Left ventricle myocardium inferior (tissue), 1 donor: Measurements from ENCODE around the gene GAD2. TPM values are rescaled to one million over a fixed set of nuclear protein-coding genes. Genes with fewer than 3 reads are reported as not detected.

Experiments used
- DNase-seq: peaks from one replicate; pipeline ENCODE4 v3.0.0-alpha.2; 2020
- H3K27ac ChIP-seq: fragments of 200-600 bp; replicated peaks from 2 replicates; pipeline ENCODE4 v1.8.0; 2021
- H3K27me3 ChIP-seq: fragments of 200-600 bp; 2 replicates; pipeline ENCODE4 v1.8.0; 2021; ENCODE audit warnings: low read depth
- H3K36me3 ChIP-seq: fragments of 200-600 bp; 2 replicates; pipeline ENCODE4 v1.8.0; 2021
- H3K4me1 ChIP-seq: fragments of 200-600 bp; 2 replicates; pipeline ENCODE4 v1.8.0; 2021
- H3K4me3 ChIP-seq: fragments of 200-600 bp; 2 replicates; pipeline ENCODE4 v1.8.0; 2021; ENCODE audit warnings: mild to moderate bottlenecking, moderate library complexity
- H3K9me3 ChIP-seq: fragments of 200-600 bp; replicated peaks from 2 replicates; pipeline ENCODE4 v1.8.0; 2021
- CTCF ChIP-seq: fragments of 200-600 bp; IDR thresholded peaks from 2 replicates; pipeline ENCODE4 v1.8.0; 2021; ENCODE audit warnings: antibody characterized with exemption, mild to moderate bottlenecking, borderline replicate concordance
- intact Hi-C: fragments of 100-400 bp; cut with micrococcal nuclease; formaldehyde crosslinking; loops from one replicate; pipeline ENCODE4 v1.11.0; 2022
- total RNA-seq: library from RNA; stranded (reverse); fragmentation: NEBNext Ultra II Directional; extraction: Animal tissue kit (Norgen Biotek cat#: 25700); gene quantifications from one replicate; pipeline ENCODE4 v1.2.1, GENCODE V29; 2021
- donor health status: DM: no; HTN: yes; CAD: no; lungs with severe emphysema.

The GAD2 gene
- total RNA-seq, 1 donor from 2014 or later: not detected

DNA sequence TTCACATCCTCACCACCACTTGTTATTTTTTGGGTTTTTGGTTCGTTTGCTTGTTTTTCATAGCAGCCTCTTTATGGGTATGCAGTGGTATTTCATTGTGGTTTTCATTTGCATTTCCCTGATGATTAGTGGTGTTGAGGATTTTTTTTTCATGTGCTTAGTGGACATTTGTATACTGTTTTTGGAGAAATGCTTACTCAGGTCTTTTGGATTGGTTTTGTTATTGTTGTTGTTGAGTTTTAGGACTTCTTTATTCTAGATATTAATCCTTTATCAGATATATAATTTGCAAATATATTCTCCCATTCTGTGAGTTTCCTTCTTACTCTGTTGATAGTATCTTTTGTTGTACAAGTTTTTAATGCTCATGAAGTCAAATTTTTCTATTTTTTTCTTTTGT lies 42.8 kb downstream of the GAD2 start:
- no peaks in the 10 kb centered on the region for H3K4me1 ChIP-seq
- intact Hi-C loops: no loop called here
- no peak overlapping the region for H3K4me3 ChIP-seq
- no peak for DNase-seq
- no peak overlapping the region for H3K27ac ChIP-seq
- H3K27me3 ChIP-seq: peaks cover 23% of the 10 kb centered on the region
- TF ChIP-seq CTCF: no peak
- no peaks in the 10 kb centered on the region for H3K36me3 ChIP-seq
- H3K9me3 ChIP-seq: no peaks in the 10 kb centered on the region

- TF ChIP-seq CTCF: peak; percentile 28
- H3K27me3 ChIP-seq: peaks cover 31% of the 10 kb centered on the region
- DNase-seq: no peak
- no peaks in the 10 kb centered on the region for H3K9me3 ChIP-seq
- intact Hi-C loops: no loop called here
- no peaks in the 10 kb centered on the region for H3K36me3 ChIP-seq
- no peak overlapping the region for H3K4me3 ChIP-seq
- H3K4me1 ChIP-seq: no peaks in the 10 kb centered on the region
- H3K27ac ChIP-seq: no peak overlapping the region
Observed at GRCh38 chr10:26269754-26270153, 53.2 kb downstream of the GAD2 start.

GRCh38 chr10:26274391-26274790 lies 57.8 kb downstream of the GAD2 start:
- intact Hi-C loops: no loop called here
- no peak for TF ChIP-seq CTCF
- peak; percentile 31 for DNase-seq
- Histone ChIP-seq H3K4me1 (no peaks in the 10 kb centered on the region), H3K9me3 (no peaks in the 10 kb centered on the region), H3K36me3 (no peaks in the 10 kb centered on the region), H3K4me3 (no peak overlapping the region), H3K27ac (no peak overlapping the region), H3K27me3 (peaks cover 7% of the 10 kb centered on the region)

- intact Hi-C loops: no loop called here
- H3K27me3 ChIP-seq: peaks cover 10% of the 10 kb centered on the region
- no peak for DNase-seq
- H3K4me1 ChIP-seq: no peaks in the 10 kb centered on the region
- no peaks in the 10 kb centered on the region for H3K9me3 ChIP-seq
- TF ChIP-seq CTCF: no peak
- H3K27ac ChIP-seq: no peak overlapping the region
- H3K36me3 ChIP-seq: no peaks in the 10 kb centered on the region
- H3K4me3 ChIP-seq: no peak overlapping the region
Observed at GRCh38 chr10:26278295-26278694, 61.7 kb downstream of the GAD2 start.

DNA sequence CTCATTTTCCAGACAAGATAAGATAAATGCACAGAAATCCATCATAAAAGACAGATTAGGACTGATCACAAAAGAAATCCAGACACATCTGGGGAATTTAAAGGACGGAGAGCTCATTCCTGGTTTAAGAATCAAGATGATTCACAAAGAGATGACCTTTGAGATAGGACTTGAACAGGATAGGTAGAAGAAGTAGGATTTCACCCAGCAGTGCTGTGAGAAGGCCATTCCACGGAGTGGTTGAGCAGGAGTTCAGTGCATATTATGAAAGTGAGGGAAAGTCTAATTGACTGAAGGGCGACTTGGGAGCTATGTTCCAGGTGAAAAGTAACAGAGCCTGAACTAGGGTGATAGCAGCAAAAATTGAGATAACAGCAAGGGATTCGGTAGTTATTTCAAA lies 73.7 kb downstream of the GAD2 start:
- Histone ChIP-seq H3K36me3 (no peaks in the 10 kb centered on the region), H3K4me3 (no peak overlapping the region), H3K4me1 (no peaks in the 10 kb centered on the region), H3K27me3 (peaks cover 6% of the 10 kb centered on the region), H3K27ac (no peak overlapping the region), H3K9me3 (no peaks in the 10 kb centered on the region)
- DNase-seq: no peak
- TF ChIP-seq CTCF: no peak
- intact Hi-C loops: no loop called here
